ENCODE measurements around the gene ATAD3A. TPM values are rescaled to one million over a fixed set of nuclear protein-coding genes. Genes with fewer than 3 reads are reported as not detected.
A peak's percentile ranks its signal among the peaks of the same experiment; 100 is the strongest.
"Not testable (repeated sequence)": the region's sequence is repeated elsewhere in the genome, so short reads cannot be mapped to it uniquely, and the experiment has no call there.

Gene ATAD3A
- total RNA-seq, 4 donors from 2014 or later: 1.8 to 14.8 (median 11.7) TPM

DNA sequence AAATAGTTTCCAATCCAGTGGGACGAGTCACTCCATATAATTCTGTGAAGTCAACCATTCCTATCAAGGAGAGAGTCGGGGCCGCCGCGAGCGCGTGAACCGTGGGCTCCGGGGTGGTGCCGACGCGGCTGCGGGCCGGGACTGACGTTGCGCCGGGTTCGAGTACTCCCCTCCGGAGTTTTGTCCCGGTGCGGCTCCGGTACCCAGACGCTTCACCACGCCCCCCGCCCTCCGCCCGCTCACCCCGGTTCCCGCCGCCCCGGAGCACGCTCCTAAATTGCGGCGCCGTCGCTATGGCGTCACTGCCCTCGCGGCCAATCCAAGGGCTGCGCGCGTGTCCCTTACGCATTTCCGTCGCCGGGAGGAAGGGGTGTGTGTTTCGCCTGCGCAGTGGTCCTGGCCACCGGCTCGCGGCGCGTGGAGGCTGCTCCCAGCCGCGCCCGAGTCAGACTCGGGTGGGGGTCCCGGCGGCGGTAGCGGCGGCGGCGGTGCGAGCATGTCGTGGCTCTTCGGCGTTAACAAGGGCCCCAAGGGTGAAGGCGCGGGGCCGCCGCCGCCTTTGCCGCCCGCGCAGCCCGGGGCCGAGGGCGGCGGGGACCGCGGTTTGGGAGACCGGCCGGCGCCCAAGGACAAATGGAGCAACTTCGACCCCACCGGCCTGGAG lies 40.4 kb upstream of the ATAD3A start, which contains the start of gene ATAD3B:
ATAD3B (plus strand) TSS at position 377 of the 664 bp plus-strand sequence; CDS start at position 497, 120 bp downstream.
- peak; percentile 14 to 56 for TF ChIP-seq POLR2A (IDR thresholded peaks at IDR 0.05)
- TF ChIP-seq, protein P1, sequence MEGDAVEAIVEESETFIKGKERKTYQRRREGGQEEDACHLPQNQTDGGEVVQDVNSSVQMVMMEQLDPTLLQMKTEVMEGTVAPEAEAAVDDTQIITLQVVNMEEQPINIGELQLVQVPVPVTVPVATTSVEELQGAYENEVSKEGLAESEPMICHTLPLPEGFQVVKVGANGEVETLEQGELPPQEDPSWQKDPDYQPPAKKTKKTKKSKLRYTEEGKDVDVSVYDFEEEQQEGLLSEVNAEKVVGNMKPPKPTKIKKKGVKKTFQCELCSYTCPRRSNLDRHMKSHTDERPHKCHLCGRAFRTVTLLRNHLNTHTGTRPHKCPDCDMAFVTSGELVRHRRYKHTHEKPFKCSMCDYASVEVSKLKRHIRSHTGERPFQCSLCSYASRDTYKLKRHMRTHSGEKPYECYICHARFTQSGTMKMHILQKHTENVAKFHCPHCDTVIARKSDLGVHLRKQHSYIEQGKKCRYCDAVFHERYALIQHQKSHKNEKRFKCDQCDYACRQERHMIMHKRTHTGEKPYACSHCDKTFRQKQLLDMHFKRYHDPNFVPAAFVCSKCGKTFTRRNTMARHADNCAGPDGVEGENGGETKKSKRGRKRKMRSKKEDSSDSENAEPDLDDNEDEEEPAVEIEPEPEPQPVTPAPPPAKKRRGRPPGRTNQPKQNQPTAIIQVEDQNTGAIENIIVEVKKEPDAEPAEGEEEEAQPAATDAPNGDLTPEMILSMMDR (IDR thresholded peaks at IDR 0.05): peak in 1 of 4 experiments; percentile 13
- intact Hi-C loops (cut with DNase I; ENCODE audit: low total_unique reads): no loop called here
- peak within 1 kb of the TSS; percentile 80 to 99 for H3K4me3 ChIP-seq
- DNase-seq: peak; percentile 82 to 91
- peak within 1 kb of the TSS; percentile 77 to 84 for H3K27ac ChIP-seq
- peaks cover 0 to 5% of the 10 kb centered on the region in 2 donors for H3K4me1 ChIP-seq
- H3K36me3 ChIP-seq: no peaks in the 10 kb centered on the region
- no peaks in the 10 kb centered on the region for H3K9me3 ChIP-seq
- H3K27me3 ChIP-seq: no peaks in the 10 kb centered on the region

DNA sequence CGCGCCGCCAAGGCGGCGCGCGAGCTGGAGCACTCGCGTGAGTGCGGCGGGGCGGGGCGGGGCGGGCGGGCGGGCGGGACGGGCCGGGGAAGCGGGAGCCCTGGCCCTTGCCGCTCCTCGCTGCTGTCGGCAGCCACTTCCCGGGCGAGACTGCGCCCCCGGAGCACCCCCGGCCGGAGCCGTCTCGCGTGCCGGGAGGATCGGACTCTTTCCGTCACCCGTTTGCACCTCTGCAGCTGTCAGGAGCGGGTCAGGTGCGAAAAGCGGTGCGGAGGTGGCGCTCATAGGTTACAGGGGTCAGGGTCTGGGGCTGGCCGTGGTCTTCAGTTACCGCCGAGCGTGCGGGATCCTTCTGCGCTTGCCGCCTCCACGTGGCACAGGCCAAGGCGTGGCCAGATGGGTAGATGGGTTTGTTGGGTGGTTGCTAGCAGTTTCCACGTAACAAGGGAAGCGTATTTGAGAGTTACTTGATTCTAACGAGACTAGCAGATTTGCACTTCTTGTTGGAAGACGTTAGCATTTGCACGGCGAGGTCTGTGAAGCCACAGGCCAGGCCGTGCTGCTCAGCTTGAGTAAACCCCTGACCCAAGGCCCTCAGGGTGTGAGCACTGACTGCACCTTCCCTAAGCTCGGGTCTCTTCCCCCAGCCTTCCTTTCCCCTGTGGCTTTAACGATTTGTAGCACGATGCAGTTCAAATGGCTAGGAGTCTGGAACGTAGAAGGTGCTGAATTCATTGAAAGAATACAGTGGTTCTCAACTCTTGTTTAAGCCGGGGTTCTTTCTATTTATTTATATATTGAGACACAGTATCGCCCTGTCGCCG lies 39.7 kb upstream of the ATAD3A start:
- H3K36me3 ChIP-seq; H3K4me1 ChIP-seq; intact Hi-C loops (cut with DNase I; ENCODE audit: low total_unique reads); H3K27ac ChIP-seq; H3K27me3 ChIP-seq; H3K9me3 ChIP-seq; DNase-seq: not testable (repeated sequence)
- peak overlapping the region; percentile 80 to 99 for H3K4me3 ChIP-seq

DNA sequence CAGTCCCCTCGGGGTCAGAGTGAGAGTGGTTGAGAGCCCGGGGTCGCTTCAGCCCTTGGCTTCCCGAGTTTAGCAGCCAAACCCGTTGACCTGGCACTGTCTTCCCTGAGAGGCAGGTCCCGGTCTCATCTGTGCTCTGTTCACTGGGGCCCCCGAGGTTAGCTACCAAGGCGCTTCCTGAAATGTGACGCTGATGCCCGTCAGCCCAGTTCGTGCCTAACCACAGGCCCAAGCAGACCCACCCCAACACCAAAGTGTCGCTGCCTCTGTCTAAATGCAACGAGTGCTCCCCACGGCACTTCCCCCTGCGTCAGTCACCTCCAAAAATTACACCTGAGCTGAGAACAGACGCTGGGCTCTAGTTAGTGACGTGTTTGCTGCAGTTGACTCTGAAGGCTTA lies 36.0 kb upstream of the ATAD3A start:
- H3K27ac ChIP-seq; H3K27me3 ChIP-seq; H3K9me3 ChIP-seq; H3K36me3 ChIP-seq; H3K4me1 ChIP-seq; DNase-seq; H3K4me3 ChIP-seq; intact Hi-C loops (cut with DNase I; ENCODE audit: low total_unique reads): not testable (repeated sequence)

DNA sequence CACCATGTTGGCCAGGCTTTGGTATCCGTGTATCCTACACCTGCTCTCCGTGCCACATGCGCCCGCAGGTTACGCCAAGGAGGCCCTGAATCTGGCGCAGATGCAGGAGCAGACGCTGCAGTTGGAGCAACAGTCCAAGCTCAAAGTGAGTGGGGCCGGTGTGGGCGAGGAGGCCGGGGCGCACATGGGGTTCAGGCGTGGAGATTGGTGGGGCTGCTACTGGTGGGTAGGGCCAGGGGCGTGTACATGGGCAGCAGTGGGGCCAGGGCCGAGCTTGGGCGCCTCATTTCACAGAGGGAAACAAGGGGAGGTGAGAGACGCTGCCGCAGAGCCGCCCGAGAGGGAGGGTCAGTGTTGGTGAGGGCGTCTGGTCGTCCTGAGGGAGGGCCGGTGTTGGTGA lies 34.8 kb upstream of the ATAD3A start:
- Histone ChIP-seq H3K36me3 (no peaks in the 10 kb centered on the region), H3K9me3 (no peaks in the 10 kb centered on the region), H3K4me3 (no peak overlapping the region), H3K27me3 (no peaks in the 10 kb centered on the region), H3K4me1 (peaks cover 0 to 5% of the 10 kb centered on the region in 2 donors), H3K27ac (no peak overlapping the region)
- DNase-seq: no peak
- TF ChIP-seq, protein P1 (IDR thresholded peaks at IDR 0.05): no peak
- no peak for TF ChIP-seq POLR2A (IDR thresholded peaks at IDR 0.05)
- intact Hi-C loops (cut with DNase I; ENCODE audit: low total_unique reads): no loop called here

DNA sequence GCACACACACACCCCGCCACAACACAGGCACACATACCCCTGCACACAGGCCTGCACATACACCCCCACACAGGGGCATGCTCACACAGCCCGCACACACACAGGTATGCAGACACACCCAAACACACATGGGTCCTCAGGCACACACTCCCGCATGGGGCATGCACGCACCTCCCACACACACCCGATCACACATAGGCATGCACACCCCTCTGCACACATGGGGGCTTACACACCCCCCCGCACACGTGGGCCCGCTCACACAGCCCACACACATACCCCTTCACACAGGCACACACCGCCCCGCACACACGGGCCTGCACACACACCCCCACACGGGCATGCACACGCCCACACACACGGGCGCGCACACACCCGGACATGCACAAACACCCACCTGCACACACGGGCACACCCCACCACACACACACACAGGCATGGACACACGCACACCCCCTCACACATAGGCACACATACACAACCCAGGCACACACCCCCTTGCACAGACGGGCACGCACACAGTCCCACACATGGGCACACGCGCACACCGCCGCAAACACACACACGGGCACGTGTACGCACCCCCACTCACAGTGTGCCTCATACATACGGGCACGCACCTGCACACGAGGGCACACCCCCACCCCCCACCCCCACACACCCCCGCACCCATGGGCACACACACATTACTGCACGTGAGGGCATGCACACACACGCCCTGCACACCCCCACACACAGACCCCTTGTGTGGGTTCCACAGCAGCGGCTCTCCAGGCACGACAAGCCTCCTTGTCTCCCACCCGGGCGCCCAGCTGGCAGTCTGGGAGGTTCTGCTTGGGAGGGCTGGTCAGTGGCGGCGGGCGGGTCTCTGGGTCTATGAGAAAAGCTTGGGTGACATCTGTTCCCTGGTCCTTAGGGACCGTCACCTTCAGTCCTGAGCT lies 32.1 kb upstream of the ATAD3A start:
- no peak overlapping the region for H3K4me3 ChIP-seq
- DNase-seq: no peak
- no peaks in the 10 kb centered on the region for H3K36me3 ChIP-seq
- intact Hi-C loops (cut with DNase I; ENCODE audit: low total_unique reads): no loop called here
- no peaks in the 10 kb centered on the region for H3K9me3 ChIP-seq
- no peaks in the 10 kb centered on the region for H3K4me1 ChIP-seq
- no peak overlapping the region for H3K27ac ChIP-seq
- TF ChIP-seq, protein P1 (IDR thresholded peaks at IDR 0.05): no peak
- TF ChIP-seq POLR2A (IDR thresholded peaks at IDR 0.05): no peak
- no peaks in the 10 kb centered on the region for H3K27me3 ChIP-seq

DNA sequence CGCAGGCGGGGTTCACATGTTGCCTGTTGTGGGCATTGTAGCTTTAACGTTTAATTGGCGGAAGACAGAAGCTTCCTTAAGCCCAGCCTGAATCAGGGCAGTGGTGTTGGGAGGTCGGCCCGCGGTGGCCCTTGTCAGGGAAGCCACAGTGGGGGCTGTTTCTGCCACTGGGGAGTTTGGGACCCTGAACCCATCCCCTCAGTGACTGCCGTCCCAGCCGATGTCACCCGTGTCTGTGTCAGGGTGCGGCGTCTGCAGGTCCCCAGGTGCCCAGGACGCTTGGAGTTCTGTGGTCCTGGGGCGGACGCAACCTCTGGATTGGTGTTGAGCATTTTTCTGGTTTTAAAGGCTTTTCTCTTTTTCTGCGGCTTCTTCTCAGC lies 31.5 kb upstream of the ATAD3A start:
- H3K9me3 ChIP-seq; H3K4me1 ChIP-seq; H3K27me3 ChIP-seq; H3K4me3 ChIP-seq; intact Hi-C loops (cut with DNase I; ENCODE audit: low total_unique reads); DNase-seq; H3K36me3 ChIP-seq; H3K27ac ChIP-seq: not testable (repeated sequence)

DNA sequence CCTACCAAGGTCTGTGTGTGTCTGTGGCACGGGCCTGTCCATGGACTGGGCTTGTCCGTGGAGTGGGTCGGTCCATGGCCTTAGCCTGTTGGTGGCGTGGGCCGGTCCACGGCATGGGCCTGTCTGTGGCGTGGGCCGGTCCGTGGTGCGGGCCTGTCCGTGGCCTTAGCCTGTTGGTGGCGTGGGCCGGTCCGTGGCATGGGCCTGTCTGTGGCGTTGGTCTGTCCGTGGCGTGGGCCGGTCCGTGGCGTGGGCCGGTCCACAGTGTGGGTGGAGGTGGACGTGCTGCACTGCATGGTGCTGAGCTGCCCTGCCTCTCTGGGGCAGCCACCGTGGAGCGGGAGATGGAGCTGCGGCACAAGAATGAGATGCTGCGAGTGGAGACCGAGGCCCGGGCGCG lies 30.2 kb upstream of the ATAD3A start:
- H3K27ac ChIP-seq; intact Hi-C loops (cut with DNase I; ENCODE audit: low total_unique reads); H3K4me3 ChIP-seq; H3K36me3 ChIP-seq; H3K27me3 ChIP-seq; H3K4me1 ChIP-seq; DNase-seq; H3K9me3 ChIP-seq: not testable (repeated sequence)

All from uterus (tissue), 4 donors.